Thoracic aorta (tissue), 2 donors: ENCODE results near the gene PRKN. TPM values are rescaled to one million over a fixed set of nuclear protein-coding genes. Genes with fewer than 3 reads are reported as not detected.
A peak's percentile ranks its signal among the peaks of the same experiment; 100 is the strongest.

Experiments
- ATAC-seq: fragments of 150-250 bp; one replicate; pipeline ENCODE4 v1.8.0; 2017; ENCODE audit warnings: low read depth; ENCODE audit not compliant: insufficient number of reproducible peaks, low FRiP score
- DNase-seq: peaks from one replicate; pipeline ENCODE4 v3.0.0-alpha.2; 2020; ENCODE audit warnings: low spot score
- H3K27ac ChIP-seq, 2 donors: fragments of 200-600 bp; sonication (generic); 1 replicate in 1 of 2; 2 replicates in 1 of 2; pipeline ENCODE4 v1.5.1; 2016; ENCODE audit warnings: mild to moderate bottlenecking in 2 of 2, moderate library complexity in 2 of 2
- H3K27me3 ChIP-seq: fragments of 200-600 bp; sonication (generic); replicated peaks from 2 replicates; pipeline ENCODE4 v1.6.0; 2016; ENCODE audit warnings: mild to moderate bottlenecking; ENCODE audit not compliant: insufficient read depth
- H3K36me3 ChIP-seq: fragments of 200-600 bp; sonication (generic); one replicate; pipeline ENCODE4 v1.5.1; 2016
- H3K4me1 ChIP-seq, 2 donors: fragments of 200-600 bp; sonication (generic); 1 replicate in 1 of 2; 2 replicates in 1 of 2; pipeline versions ENCODE4 v1.5.1 to v1.6.0; 2016; ENCODE audit warnings: low read depth in 2 of 2, mild to moderate bottlenecking in 1 of 2; ENCODE audit not compliant: control insufficient read depth in 1 of 2
- H3K4me3 ChIP-seq: fragments of 200-600 bp; sonication (generic); 2 replicates; pipeline ENCODE4 v1.5.1; 2016; ENCODE audit warnings: mild to moderate bottlenecking
- H3K9me3 ChIP-seq: fragments of 200-600 bp; sonication (generic); 2 replicates; pipeline ENCODE4 v1.5.1; 2016
- total RNA-seq, 2 donors: library from RNA; depleted of rRNA; stranded (reverse); fragments of >200 nt; gene quantifications; one replicate each; pipeline versions ENCODE4 v1.1.0 to v1.2.3, GENCODE V29; 2016
- TF ChIP-seq, protein P1 (sequence below): fragments of 200-600 bp; sonication (generic); IDR thresholded peaks from one replicate; pipeline ENCODE4 v1.5.1; 2019; ENCODE audit warnings: antibody characterized with exemption

PRKN gene
- total RNA-seq = 10 to 100 TPM; 10.4 to 23.8 TPM

DNA sequence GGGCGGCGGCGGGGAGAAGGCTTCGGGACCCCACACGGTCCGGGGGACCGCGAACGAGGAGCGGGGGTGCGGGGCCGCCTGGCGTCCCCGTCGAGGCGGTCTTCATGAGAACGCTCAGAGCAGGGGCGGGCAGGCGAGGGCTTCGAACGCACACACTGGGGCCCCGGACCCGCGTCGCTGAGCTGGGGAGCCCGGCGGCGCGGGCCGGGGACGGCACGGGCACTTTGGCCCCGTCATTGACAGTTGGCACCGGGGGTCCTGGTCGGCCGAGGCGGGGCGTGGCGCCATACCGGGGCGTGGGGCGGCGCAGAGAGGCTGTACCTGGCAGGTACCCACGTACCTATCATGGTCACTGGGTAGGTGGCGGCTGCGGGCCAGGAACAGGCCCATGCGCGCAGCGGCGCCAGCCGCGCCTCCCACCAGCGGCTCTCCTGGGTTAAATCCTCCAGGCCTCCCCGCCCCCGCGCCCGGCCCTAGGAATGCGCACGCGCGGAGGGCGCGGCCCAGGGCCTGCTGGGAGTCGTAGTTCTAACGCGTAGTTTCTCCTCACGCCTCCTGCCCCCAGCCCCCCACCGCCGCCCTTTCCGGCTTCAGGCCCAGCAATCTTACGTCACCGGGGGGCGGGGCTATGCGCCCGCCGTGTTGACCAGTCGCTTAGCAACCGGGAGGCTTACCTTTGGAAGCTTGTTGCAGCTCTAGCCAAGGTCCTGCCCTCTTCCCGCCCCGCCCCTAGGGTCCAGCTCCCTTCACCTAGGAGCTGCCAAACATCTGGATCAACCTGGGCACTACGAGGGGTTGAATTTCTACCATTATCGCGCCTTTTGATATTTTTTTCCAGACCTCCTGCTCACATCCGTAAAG is at the start of gene PRKN, which contains the start of gene PACRG:
TSS of gene PRKN (minus strand) at position 445 of the 861 bp plus-strand sequence.
TSS of gene PACRG (plus strand) at position 653 of the 861 bp plus-strand sequence.
- no peaks in the 10 kb centered on the region for H3K27me3 ChIP-seq
- H3K4me3 ChIP-seq = peak within 1 kb of the TSS; percentile 93
- H3K9me3 ChIP-seq = no peaks in the 10 kb centered on the region
- H3K27ac ChIP-seq = peak within 1 kb of the TSS; percentile 56 to 74
- H3K4me1 ChIP-seq = peaks cover 3 to 15% of the 10 kb centered on the region in 2 donors
- H3K36me3 ChIP-seq = no peaks in the 10 kb centered on the region
- ATAC-seq = peak; percentile 96
- peak; percentile 95 for DNase-seq
- TF ChIP-seq, protein P1, sequence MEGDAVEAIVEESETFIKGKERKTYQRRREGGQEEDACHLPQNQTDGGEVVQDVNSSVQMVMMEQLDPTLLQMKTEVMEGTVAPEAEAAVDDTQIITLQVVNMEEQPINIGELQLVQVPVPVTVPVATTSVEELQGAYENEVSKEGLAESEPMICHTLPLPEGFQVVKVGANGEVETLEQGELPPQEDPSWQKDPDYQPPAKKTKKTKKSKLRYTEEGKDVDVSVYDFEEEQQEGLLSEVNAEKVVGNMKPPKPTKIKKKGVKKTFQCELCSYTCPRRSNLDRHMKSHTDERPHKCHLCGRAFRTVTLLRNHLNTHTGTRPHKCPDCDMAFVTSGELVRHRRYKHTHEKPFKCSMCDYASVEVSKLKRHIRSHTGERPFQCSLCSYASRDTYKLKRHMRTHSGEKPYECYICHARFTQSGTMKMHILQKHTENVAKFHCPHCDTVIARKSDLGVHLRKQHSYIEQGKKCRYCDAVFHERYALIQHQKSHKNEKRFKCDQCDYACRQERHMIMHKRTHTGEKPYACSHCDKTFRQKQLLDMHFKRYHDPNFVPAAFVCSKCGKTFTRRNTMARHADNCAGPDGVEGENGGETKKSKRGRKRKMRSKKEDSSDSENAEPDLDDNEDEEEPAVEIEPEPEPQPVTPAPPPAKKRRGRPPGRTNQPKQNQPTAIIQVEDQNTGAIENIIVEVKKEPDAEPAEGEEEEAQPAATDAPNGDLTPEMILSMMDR = no peak

- H3K4me1 ChIP-seq = no peaks in the 10 kb centered on the region
- DNase-seq (no peak), ATAC-seq (no peak)
- no peak overlapping the region for H3K27ac ChIP-seq
- no peaks in the 10 kb centered on the region for H3K27me3 ChIP-seq
- H3K36me3 ChIP-seq = no peaks in the 10 kb centered on the region
- TF ChIP-seq, protein P1 = no peak
- H3K9me3 ChIP-seq = peaks cover 3% of the 10 kb centered on the region
- H3K4me3 ChIP-seq = no peak overlapping the region
Measured at GRCh38 chr6:162777091-162777490, 49.5 kb upstream of the PRKN start.

DNA sequence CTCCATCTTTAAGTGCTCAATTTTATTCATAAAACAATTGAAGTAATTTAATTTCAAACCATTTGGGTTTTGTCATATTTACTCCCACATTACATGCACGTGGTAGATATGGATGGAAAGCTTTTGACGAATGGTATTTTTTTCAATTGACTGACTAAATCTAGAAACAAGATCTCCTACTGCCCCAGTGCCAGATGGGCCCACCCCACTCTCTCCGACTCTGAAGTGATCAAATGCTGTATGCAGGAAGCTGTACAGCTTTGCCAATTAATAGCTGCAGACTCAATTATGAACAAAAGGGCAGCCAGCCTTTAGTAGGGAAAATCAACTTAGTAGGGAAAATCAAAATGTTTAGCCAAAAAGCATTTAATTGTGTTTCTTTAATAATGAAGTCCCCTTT is 46.4 kb upstream of the PRKN start:
- Histone ChIP-seq H3K4me1 (no peaks in the 10 kb centered on the region), H3K36me3 (no peaks in the 10 kb centered on the region), H3K4me3 (no peak overlapping the region), H3K27me3 (no peaks in the 10 kb centered on the region), H3K27ac (no peak overlapping the region), H3K9me3 (no peaks in the 10 kb centered on the region)
- DNase-seq = no peak
- no peak for ATAC-seq
- TF ChIP-seq, protein P1 = no peak

DNA sequence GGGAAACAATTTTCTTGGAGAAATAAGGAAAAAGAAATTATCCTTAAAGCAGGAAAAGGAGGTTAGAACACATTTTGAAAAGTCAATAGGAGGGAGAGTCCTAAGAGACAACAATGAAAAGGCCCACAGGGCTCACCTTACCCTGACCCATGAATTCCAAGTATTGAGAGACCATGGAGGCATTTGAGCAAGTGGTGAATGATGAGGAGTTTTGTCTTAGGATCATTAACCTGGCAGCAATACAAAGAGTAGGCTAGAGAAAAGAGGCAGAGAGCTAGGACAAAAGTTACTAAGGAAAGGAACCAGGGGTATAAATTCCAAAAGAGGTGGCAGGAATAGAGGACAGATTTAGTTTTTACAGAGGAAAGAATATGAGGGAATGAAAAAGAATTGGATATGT is 44.9 kb upstream of the PRKN start:
- ATAC-seq = no peak
- TF ChIP-seq, protein P1 = no peak
- DNase-seq = no peak
- Histone ChIP-seq H3K9me3 (no peaks in the 10 kb centered on the region), H3K36me3 (no peaks in the 10 kb centered on the region), H3K27me3 (no peaks in the 10 kb centered on the region), H3K4me1 (no peaks in the 10 kb centered on the region), H3K4me3 (no peak overlapping the region), H3K27ac (no peak overlapping the region)

- H3K4me1 ChIP-seq = no peaks in the 10 kb centered on the region
- DNase-seq (no peak), ATAC-seq (no peak)
- no peaks in the 10 kb centered on the region for H3K9me3 ChIP-seq
- H3K36me3 ChIP-seq = no peaks in the 10 kb centered on the region
- H3K27me3 ChIP-seq = no peaks in the 10 kb centered on the region
- TF ChIP-seq, protein P1 = no peak
- H3K27ac ChIP-seq = no peak overlapping the region
- no peak overlapping the region for H3K4me3 ChIP-seq
Measured at GRCh38 chr6:162770955-162771354, 43.4 kb upstream of the PRKN start.
